ENCODE measurements around the gene OXCT1. TPM values are rescaled to one million over a fixed set of nuclear protein-coding genes. Genes with fewer than 3 reads are reported as not detected.
A peak's percentile ranks its signal among the peaks of the same experiment; 100 is the strongest.

The OXCT1 gene
- total and polyA plus RNA-seq, 2 of the 4 experiments (the other 2 are of a cell fraction), result 14.2 to 16.3 TPM

DNA sequence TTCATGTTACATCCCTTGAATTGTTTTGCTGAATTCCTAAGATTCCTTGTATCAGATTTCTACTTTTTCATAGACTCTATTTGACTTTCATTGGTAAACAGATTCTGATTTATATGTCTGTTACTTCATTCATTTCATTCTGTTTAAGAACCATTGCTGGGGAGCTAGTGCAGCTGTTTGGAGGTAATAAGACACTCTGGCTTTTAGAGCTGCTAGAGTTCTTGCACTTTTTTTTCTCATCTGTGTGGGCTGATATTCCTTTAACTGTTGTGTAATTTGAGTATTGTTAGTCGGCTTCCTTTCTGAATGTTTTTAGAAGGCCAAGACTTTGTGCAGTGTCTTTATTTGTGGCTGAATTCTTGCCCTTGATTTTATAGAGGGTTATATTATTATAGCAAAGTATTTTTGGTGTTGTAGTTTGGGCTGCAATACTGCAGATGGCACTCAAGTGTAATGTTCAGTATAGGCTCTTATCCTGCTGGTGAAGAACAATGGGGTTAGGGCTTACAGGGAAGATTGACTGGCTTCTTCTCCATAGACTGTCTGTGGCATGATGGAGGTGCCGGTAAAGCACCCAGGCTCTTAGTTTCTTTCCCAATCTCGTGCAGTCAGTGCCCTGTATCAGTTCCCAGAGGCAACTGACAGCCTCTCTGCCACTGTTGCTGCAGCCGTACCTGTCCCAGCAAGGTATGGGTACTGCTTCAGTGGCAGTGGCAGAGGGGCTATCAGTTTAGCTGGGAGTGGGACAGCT is 162.2 kb downstream of the OXCT1 start (continued):
- TF ChIP-seq RAD21 (IDR thresholded peaks at IDR 0.05; ENCODE audit: low read length), result peak; percentile 87
- TF ChIP-seq CHD1 (IDR thresholded peaks at IDR 0.05; ENCODE audit: low read depth, low read length), result no peak

DNA sequence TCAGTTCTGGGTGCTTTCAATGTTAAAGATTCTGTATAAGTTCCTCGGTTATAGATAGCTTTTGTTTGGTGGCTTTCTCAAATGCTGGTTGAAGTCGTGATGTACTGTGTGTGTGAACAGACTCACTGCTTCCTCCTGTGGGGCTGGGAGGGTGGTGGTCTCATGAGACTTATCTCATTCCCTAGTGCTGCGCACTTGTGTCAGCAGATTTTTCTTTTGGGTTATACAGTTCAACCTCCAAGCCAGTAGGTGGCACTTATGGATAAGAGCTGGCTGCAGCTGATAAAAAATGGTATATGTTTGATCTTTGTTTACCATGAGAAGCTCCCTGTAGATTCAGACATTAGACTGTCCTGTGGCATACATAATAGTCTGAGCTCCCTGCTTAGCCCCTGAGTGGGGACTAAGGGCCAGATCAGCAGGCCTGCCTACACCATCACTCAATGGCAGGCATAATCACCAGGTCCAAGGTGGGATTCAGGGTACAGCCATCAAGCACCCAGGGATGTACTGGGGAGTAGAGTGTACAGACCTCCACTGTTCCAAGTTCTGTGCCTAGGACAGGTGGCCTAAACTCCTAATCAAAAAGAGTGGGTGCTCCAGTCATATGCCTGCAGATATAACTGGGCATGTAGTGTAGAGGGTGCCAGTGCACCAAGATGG is 174.2 kb downstream of the OXCT1 start:
- H3K18ac ChIP-seq (ENCODE audit: low read depth, low read length), result no peak overlapping the region

More for the DNA sequence above, 174.2 kb downstream of the OXCT1 start:
- Histone ChIP-seq H3K9me1 (ENCODE audit: insufficient read depth, low read length) (no peaks in the 10 kb centered on the region), H3K4me2 (ENCODE audit: low read depth, low read length) (no peak overlapping the region), H2AK5ac (ENCODE audit: low read depth, low read length) (no peak overlapping the region), H2BK120ac (ENCODE audit: low read depth, low read length) (no peak overlapping the region), H3K9ac (ENCODE audit: low read depth, low read length) (no peak overlapping the region), H3K27ac (ENCODE audit: insufficient read depth, low read length) (no peak overlapping the region), H4K20me1 (ENCODE audit: insufficient read depth, low read length) (no peaks in the 10 kb centered on the region), H3K36me3 (ENCODE audit: control insufficient read depth, insufficient read depth, low read length) (no peaks in the 10 kb centered on the region), H2BK15ac (ENCODE audit: low read depth, low read length) (no peak overlapping the region), H3K56ac (ENCODE audit: extremely low read depth, insufficient read depth, low read length) (no peak overlapping the region), H3K9me3 (ENCODE audit: control insufficient read depth, insufficient read depth, low read length) (no peaks in the 10 kb centered on the region), H3K79me1 (ENCODE audit: low read depth in 1 of 2, low read length in 2 of 2) (no peaks in the 10 kb centered on the region), H3K27me3 (ENCODE audit: control insufficient read depth, insufficient read depth, low read length) (peaks cover 2% of the 10 kb centered on the region), H2AFZ (replicated peaks; ENCODE audit: low read length, poor library complexity) (no peak overlapping the region), H2BK20ac (ENCODE audit: low read depth, low read length) (no peak overlapping the region), H3K4me1 (ENCODE audit: control insufficient read depth, insufficient read depth, low read length) (no peaks in the 10 kb centered on the region), H2BK5ac (ENCODE audit: low read depth, low read length, poor library complexity, severe bottlenecking) (no peak overlapping the region), H3K14ac (replicated peaks; ENCODE audit: low read depth, low read length) (no peak overlapping the region), H4K91ac (ENCODE audit: insufficient read depth, low read depth, low read length) (no peak overlapping the region), H3K4ac (ENCODE audit: low read depth, low read length) (no peak overlapping the region), H4K5ac (ENCODE audit: low read depth, low read length) (no peak overlapping the region), H3K23ac (ENCODE audit: low read depth, low read length) (no peak overlapping the region), H3K4me3 (ENCODE audit: insufficient read depth, low read depth, low read length) (no peak overlapping the region), H4K8ac (ENCODE audit: low read depth in 2 of 2, low read length in 2 of 2) (no peak overlapping the region), H2AK9ac (replicated peaks; ENCODE audit: low read depth, low read length, poor library complexity) (no peak overlapping the region)
- intact Hi-C loops (cut with micrococcal nuclease), result loop anchor here (1.0 kb wide), 1 partner anchor 147 kb away; no protein-coding TSS in a partner anchor
- ChIA-PET CTCF (interaction anchor here (1.1 kb wide), 1 partner anchor 22 kb away, joined by 3 read pairs; no protein-coding TSS in a partner anchor), POLR2A (ENCODE audit: unreplicated experiment) (no interaction called here)
- BruUV-seq (replicated peaks), result no TSS peak
- dilution Hi-C loops (cut with HindIII; ENCODE audit: low sequenced_read_pairs, unreplicated experiment), result no loop called here
- TF ChIP-seq SMC3 (IDR thresholded peaks at IDR 0.05; ENCODE audit: low read depth, low read length) (0 out of 2 replicates have a peak, but pooled peaks have one; percentile 20), MAFK (IDR thresholded peaks at IDR 0.05; ENCODE audit: low read depth, low read length) (peak; percentile 27; the same call in 1 of the 2 replicates), RAD21 (IDR thresholded peaks at IDR 0.05; ENCODE audit: low read length) (peak; percentile 44), POLR2A (IDR thresholded peaks at IDR 0.05; ENCODE audit: low read depth, low read length) (no peak)
- TF ChIP-seq, protein P1, sequence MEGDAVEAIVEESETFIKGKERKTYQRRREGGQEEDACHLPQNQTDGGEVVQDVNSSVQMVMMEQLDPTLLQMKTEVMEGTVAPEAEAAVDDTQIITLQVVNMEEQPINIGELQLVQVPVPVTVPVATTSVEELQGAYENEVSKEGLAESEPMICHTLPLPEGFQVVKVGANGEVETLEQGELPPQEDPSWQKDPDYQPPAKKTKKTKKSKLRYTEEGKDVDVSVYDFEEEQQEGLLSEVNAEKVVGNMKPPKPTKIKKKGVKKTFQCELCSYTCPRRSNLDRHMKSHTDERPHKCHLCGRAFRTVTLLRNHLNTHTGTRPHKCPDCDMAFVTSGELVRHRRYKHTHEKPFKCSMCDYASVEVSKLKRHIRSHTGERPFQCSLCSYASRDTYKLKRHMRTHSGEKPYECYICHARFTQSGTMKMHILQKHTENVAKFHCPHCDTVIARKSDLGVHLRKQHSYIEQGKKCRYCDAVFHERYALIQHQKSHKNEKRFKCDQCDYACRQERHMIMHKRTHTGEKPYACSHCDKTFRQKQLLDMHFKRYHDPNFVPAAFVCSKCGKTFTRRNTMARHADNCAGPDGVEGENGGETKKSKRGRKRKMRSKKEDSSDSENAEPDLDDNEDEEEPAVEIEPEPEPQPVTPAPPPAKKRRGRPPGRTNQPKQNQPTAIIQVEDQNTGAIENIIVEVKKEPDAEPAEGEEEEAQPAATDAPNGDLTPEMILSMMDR (conservative IDR thresholded peaks at IDR 0.05; ENCODE audit: low read depth, low read length), result peak; percentile 35
- in situ Hi-C loops (cut with MboI; ENCODE audit: low sequenced_read_pairs), result loop anchor here (25.0 kb wide), 1 partner anchor 366 kb away; no protein-coding TSS in a partner anchor
- ATAC-seq (ENCODE audit: low read depth) (peak; percentile 53), DNase-seq (no peak)
- WGBS, 2 experiments (ENCODE audit: extremely low coverage in 2 of 2, insufficient read length in 1 of 2), result no CpG with 5 or more reads among the region's 3 CpGs
